ENCODE data around the gene GBP4.

The GBP4 gene

GRCh38 chr1:89170170-89171066 is 28.3 kb downstream of the GBP4 start:
- no peak for DNase-seq

GRCh38 chr1:89169166-89169565 is 29.6 kb downstream of the GBP4 start:
- DNase-seq = no peak

GRCh38 chr1:89167590-89168230 is 31.0 kb downstream of the GBP4 start:
- no peak for DNase-seq

- DNase-seq = no peak
These were observed 32.0 kb downstream of the GBP4 start for GRCh38 chr1:89166705-89167104.

GRCh38 chr1:89165811-89166210 is 32.9 kb downstream of the GBP4 start:
- DNase-seq = no peak

GRCh38 chr1:89151047-89151446 is 47.7 kb downstream of the GBP4 start:
- no peak for DNase-seq

GRCh38 chr1:89149976-89150375 is 48.8 kb downstream of the GBP4 start:
- DNase-seq = no peak

GRCh38 chr1:89149229-89149628 is 49.5 kb downstream of the GBP4 start:
- DNase-seq = no peak

- no peak for DNase-seq
These were observed 50.8 kb downstream of the GBP4 start for GRCh38 chr1:89147678-89148658.

- DNase-seq = no peak
These were observed 52.0 kb downstream of the GBP4 start for GRCh38 chr1:89146721-89147120.

GRCh38 chr1:89143484-89143883 is 55.3 kb downstream of the GBP4 start:
- no peak for DNase-seq

- no peak for DNase-seq
These were observed 56.6 kb downstream of the GBP4 start for GRCh38 chr1:89142160-89142559.

GRCh38 chr1:89133747-89134146 is 65.0 kb downstream of the GBP4 start:
- DNase-seq = no peak
